ENCODE results near the gene PNKD. TPM values are rescaled to one million over a fixed set of nuclear protein-coding genes. Genes with fewer than 3 reads are reported as not detected.

PNKD gene
- total RNA-seq, 1 donor: 26.8 TPM

DNA sequence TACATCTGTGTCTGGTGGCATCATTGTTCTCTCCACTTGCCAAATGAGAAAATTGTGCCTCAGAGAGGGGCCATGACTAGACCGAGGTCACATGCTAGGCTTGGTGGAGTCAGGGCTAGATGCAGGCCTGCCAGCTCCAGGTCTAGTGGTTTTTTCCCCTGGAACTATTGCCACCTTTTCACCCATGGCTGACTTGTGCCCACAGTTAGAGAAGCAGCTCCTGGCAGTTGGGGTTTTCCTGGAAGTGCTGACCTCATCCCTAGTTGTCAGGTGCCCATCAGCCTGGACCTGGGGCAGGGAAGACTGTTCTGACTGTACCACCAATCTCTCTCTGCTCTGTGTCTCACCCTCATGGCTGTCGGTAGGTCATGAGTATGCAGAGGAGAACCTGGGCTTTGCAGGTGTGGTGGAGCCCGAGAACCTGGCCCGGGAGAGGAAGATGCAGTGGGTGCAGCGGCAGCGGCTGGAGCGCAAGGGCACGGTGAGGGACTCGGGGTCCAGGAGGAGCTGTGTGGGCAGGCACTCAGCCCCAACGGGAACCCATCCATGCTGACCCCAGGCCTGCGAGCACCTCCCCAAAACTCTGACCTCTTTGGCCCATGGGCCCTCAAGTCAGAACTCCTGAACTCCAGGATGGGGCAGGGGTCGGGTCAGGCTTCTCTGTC lies 73.9 kb downstream of the PNKD start:
- TF ChIP-seq, protein P1, sequence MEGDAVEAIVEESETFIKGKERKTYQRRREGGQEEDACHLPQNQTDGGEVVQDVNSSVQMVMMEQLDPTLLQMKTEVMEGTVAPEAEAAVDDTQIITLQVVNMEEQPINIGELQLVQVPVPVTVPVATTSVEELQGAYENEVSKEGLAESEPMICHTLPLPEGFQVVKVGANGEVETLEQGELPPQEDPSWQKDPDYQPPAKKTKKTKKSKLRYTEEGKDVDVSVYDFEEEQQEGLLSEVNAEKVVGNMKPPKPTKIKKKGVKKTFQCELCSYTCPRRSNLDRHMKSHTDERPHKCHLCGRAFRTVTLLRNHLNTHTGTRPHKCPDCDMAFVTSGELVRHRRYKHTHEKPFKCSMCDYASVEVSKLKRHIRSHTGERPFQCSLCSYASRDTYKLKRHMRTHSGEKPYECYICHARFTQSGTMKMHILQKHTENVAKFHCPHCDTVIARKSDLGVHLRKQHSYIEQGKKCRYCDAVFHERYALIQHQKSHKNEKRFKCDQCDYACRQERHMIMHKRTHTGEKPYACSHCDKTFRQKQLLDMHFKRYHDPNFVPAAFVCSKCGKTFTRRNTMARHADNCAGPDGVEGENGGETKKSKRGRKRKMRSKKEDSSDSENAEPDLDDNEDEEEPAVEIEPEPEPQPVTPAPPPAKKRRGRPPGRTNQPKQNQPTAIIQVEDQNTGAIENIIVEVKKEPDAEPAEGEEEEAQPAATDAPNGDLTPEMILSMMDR (IDR thresholded peaks at IDR 0.05; ENCODE audit: insufficient read depth, low read depth, low read length): no peak
- no peak for DNase-seq (ENCODE audit: low read depth)
- H3K4me3 ChIP-seq (ENCODE audit: low read depth, low read length): no peak overlapping the region

DNA sequence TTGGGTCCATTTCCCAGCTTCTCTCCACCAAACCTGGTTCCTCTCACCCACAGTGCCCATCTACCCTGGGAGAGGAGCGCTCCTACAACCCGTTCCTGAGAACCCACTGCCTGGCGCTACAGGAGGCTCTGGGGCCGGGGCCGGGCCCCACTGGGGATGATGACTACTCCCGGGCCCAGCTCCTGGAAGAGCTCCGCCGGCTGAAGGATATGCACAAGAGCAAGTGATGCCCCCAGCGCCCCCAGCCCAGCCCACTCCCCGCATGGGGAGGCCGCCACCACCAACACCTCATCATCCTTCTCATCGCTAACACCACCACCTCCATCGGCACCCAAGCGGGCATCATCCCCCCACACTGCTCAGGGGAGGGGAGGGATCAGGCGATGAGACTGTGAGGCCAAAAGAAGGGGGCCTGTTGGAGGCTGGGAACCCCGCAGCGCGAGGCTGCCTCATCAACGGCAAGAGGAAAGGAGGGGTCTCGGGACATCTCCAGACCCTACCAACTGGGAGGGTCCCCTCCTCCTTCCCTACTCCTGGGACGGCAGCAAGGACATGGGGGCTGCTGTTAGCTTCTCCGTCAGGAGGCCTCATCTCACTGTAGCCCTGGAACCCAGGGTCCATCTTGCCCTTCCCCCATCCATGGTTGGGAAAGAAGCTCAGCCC lies 74.6 kb downstream of the PNKD start:
- H3K4me3 ChIP-seq (ENCODE audit: low read depth, low read length): no peak overlapping the region
- TF ChIP-seq, protein P1 (IDR thresholded peaks at IDR 0.05; ENCODE audit: insufficient read depth, low read depth, low read length): no peak
- DNase-seq (ENCODE audit: low read depth): no peak

DNA sequence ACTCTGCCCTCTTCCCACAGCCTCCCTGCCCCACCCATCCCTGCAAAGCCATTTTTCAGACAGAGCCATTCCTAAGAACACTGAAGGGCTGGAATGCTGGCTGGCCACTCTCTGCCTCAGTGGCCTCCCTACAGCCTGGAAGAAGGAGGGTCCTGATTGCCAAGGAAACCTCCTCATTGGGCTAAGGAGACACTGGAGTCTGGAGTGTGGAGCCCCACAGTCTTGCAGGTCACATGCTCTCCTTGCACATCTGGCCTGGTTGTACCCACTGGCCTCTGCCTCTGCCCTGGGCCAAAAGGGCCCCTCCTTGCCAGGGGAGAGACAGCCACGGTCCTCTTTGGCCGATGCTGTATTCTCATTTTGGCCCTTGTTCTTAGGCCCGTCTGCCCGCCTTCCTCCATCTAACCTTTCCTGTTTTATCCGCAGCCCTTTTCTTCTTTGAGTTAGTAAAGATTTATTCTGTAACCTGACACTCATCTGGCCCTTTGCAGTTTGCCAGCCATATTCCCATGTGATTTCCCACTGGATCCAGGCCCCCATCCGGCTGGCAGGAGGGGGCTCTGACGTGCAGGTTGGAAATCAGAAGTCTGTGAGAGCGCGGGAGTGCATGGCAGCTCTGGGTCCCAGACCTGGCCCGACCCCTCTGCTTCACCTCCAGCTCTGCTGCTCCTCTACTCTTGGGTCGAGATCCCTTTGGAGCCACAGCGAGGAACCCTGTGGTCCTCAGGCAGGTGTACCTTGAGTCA lies 75.3 kb downstream of the PNKD start:
- TF ChIP-seq, protein P1 (IDR thresholded peaks at IDR 0.05; ENCODE audit: insufficient read depth, low read depth, low read length): no peak
- no peak overlapping the region for H3K4me3 ChIP-seq (ENCODE audit: low read depth, low read length)
- DNase-seq (ENCODE audit: low read depth): no peak

DNA sequence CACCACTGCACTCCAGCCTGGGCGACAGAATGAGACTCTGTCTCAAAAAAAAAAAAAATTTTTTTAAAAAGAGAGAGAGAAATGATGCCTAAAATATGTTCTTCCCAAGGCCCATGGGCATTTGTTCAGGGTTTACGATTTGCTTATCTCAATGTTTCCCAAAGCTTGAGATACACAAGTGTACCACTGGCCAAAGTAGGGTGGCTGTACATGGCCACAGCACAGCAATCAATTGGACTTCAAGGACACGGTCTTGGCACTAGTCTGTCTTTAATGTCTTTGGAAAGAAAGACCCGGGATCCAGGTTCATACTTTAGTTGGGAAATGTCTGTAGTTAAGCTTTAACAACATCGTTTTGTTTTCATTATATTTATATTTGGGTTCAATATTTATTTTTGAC lies 76.9 kb downstream of the PNKD start:
- DNase-seq (ENCODE audit: low read depth): no peak
- no peak overlapping the region for H3K4me3 ChIP-seq (ENCODE audit: low read depth, low read length)
- TF ChIP-seq, protein P1 (IDR thresholded peaks at IDR 0.05; ENCODE audit: insufficient read depth, low read depth, low read length): no peak

DNA sequence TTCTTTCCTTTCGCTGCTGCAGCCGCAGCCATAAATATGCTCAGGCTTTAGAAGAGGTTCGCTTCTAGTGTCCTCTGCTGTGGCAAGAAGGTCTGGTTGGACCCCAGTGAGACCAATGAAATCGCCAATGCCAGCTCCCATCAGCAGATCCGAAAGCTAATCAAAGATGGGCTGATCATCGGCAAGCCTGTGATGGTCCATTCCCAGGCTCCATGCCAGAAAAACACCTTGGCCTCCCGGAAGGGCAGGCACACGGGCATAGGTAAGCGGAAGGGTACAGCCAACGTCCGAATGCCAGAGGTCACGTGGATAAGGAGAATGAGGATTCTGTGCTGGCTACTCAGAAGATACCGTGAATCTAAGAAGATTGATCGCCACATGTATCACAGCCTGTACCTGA lies 83.7 kb downstream of the PNKD start:
- TF ChIP-seq, protein P1 (IDR thresholded peaks at IDR 0.05; ENCODE audit: insufficient read depth, low read depth, low read length): no peak

DNA sequence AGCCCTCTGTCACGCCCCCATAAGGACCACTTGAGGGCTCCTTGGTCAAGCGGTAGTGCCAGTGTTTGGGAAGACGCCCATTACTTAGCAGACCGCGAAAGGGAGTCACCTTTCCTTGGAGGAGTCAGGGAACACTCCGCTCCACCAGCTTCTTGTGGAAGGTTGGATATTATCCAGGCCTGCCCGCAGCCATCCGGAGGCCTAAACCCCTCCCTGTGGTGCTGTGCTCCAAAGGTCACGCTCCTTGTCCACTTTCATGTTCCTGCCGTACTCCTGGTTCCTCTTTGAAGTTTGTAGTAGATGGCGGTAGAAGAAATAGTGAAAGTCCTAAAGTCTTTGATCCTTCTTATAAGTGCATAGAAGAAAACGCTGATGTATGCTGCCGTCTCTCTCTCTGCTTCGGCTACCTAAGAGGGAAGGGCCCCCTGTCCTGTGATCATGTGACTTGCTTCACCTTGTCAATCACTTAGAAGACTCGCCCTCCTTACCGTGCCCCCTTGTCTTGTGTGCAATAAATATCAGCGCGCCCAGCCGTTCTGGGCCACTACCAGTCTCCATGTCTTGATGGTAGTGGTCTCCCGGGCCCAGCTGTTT lies 84.6 kb downstream of the PNKD start:
- no peak for DNase-seq (ENCODE audit: low read depth)
- H3K4me3 ChIP-seq (ENCODE audit: low read depth, low read length): no peak overlapping the region
- TF ChIP-seq, protein P1 (IDR thresholded peaks at IDR 0.05; ENCODE audit: insufficient read depth, low read depth, low read length): no peak

More for the DNA sequence above, 83.7 kb downstream of the PNKD start:
- H3K4me3 ChIP-seq (ENCODE audit: low read depth, low read length): no peak overlapping the region
- no peak for DNase-seq (ENCODE audit: low read depth)

All from fibroblast of villous mesenchyme (primary cell).